H7 (cell line): Measurements from ENCODE around the gene TPM1. TPM values are rescaled to one million over a fixed set of nuclear protein-coding genes. Genes with fewer than 3 reads are reported as not detected.

Source experiments
- total RNA-seq: library from RNA; depleted of rRNA; stranded (reverse); fragments of >200 nt; shearing (Covaris generic); gene quantifications from 2 replicates; pipeline ENCODE4 v1.2.3, GENCODE V29; 2014; rRNA removed

TPM1 gene
- total RNA-seq, 1 experiment from 2014 or later: 292 TPM

Other genes with a start within 250 kb of the TPM1 start
- 14.0 and 19.2 TPM in 2 replicates for gene LACTB, start 79.1 kb downstream of the TPM1 start, total RNA-seq
- 26.9 and 29.0 TPM in 2 replicates for gene RPS27L, start 114.7 kb downstream of the TPM1 start, total RNA-seq
- gene RAB8B, start 146.9 kb downstream of the TPM1 start, total RNA-seq: 27.2 and 31.2 TPM in 2 replicates
- gene APH1B, start 234.9 kb downstream of the TPM1 start, total RNA-seq: 5.8 and 7.1 TPM in 2 replicates